ENCODE results near the gene BBS12. TPM values are rescaled to one million over a fixed set of nuclear protein-coding genes. Genes with fewer than 3 reads are reported as not detected.

Gene BBS12
- total and polyA plus RNA-seq, 2 donors (not counting 1 experiment from before 2014, with no cell fraction given), result 3.6 to 8.4 TPM

DNA sequence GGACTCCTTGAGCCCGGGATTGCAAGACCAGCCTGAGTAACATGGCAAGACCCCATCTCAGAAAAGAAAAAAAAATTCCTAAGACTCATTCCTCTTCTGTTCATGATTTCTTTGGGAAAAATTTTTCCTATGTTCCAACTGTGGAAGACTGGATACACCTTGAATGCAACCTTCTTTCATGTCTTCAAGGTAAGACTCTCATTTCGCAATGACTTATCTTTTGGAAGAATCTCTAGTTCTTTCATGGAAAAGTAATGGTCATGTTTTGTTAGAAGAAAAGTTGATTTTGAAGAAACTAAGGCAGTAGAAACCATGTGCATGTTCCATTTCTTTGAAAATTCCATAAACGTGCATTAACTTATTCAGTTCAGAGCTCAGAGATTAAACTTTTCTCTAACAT is 26.0 kb upstream of the BBS12 start:
- Histone ChIP-seq H2AFZ (ENCODE audit: low read length) (no peak overlapping the region), H3K27me3 (ENCODE audit: control insufficient read depth, insufficient read depth, low read length) (no peaks in the 10 kb centered on the region), H3K79me2 (ENCODE audit: control insufficient read depth, insufficient read depth, low read length) (no peaks in the 10 kb centered on the region), H3K4me2 (ENCODE audit: extremely low read depth, insufficient read depth, low read length) (no peak overlapping the region), H3K9me3 (ENCODE audit: control insufficient read depth, insufficient read depth, low read depth, low read length) (no peaks in the 10 kb centered on the region), H3K4me1 (ENCODE audit: control insufficient read depth, extremely low read depth, insufficient read depth, low read length) (no peaks in the 10 kb centered on the region), H3K4me3 (replicated peaks in 1 of 4; ENCODE audit: control extremely low read depth in 1 of 4, insufficient read depth in 1 of 4, low read depth in 3 of 4, low read length in 4 of 4) (no peak overlapping the region), H3K9ac (ENCODE audit: insufficient read depth, low read length) (no peak overlapping the region), H4K20me1 (ENCODE audit: control insufficient read depth, extremely low read depth, insufficient read depth, low read length) (no peaks in the 10 kb centered on the region), H3K36me3 (ENCODE audit: control insufficient read depth, insufficient read depth, low read length) (no peaks in the 10 kb centered on the region), H3K27ac (ENCODE audit: insufficient read depth, low read length) (no peak overlapping the region)
- no peak for DNase-seq (ENCODE audit: low read depth in 2 of 2)
- no peak for TF ChIP-seq EZH2 (IDR thresholded peaks at IDR 0.05; ENCODE audit: low read length, missing control alignments)
- TF ChIP-seq CTCF (conservative IDR thresholded peaks at IDR 0.05 in 1 of 2, IDR thresholded peaks at IDR 0.05 in 1 of 2; ENCODE audit: low read depth in 1 of 2, low read length in 2 of 2), result no peak

GRCh38 chr4:122707497-122707896 is 25.0 kb upstream of the BBS12 start:
- H3K4me3 ChIP-seq (replicated peaks in 1 of 4; ENCODE audit: control extremely low read depth in 1 of 4, insufficient read depth in 1 of 4, low read depth in 3 of 4, low read length in 4 of 4), result no peak overlapping the region
- no peak overlapping the region for H3K27ac ChIP-seq (ENCODE audit: insufficient read depth, low read length)
- no peak for TF ChIP-seq EZH2 (IDR thresholded peaks at IDR 0.05; ENCODE audit: low read length, missing control alignments)
- TF ChIP-seq CTCF (conservative IDR thresholded peaks at IDR 0.05 in 1 of 2, IDR thresholded peaks at IDR 0.05 in 1 of 2; ENCODE audit: low read depth in 1 of 2, low read length in 2 of 2), result no peak
- H2AFZ ChIP-seq (ENCODE audit: low read length), result no peak overlapping the region
- no peak for DNase-seq (ENCODE audit: low read depth in 2 of 2)
- H3K36me3 ChIP-seq (ENCODE audit: control insufficient read depth, insufficient read depth, low read length), result no peaks in the 10 kb centered on the region
- H3K4me2 ChIP-seq (ENCODE audit: extremely low read depth, insufficient read depth, low read length), result no peak overlapping the region
- H3K4me1 ChIP-seq (ENCODE audit: control insufficient read depth, extremely low read depth, insufficient read depth, low read length), result no peaks in the 10 kb centered on the region
- H3K9ac ChIP-seq (ENCODE audit: insufficient read depth, low read length), result no peak overlapping the region
- H3K27me3 ChIP-seq (ENCODE audit: control insufficient read depth, insufficient read depth, low read length), result no peaks in the 10 kb centered on the region
- no peaks in the 10 kb centered on the region for H3K79me2 ChIP-seq (ENCODE audit: control insufficient read depth, insufficient read depth, low read length)
- no peaks in the 10 kb centered on the region for H3K9me3 ChIP-seq (ENCODE audit: control insufficient read depth, insufficient read depth, low read depth, low read length)
- H4K20me1 ChIP-seq (ENCODE audit: control insufficient read depth, extremely low read depth, insufficient read depth, low read length), result no peaks in the 10 kb centered on the region

GRCh38 chr4:122709236-122709635 is 23.3 kb upstream of the BBS12 start:
- H2AFZ ChIP-seq (ENCODE audit: low read length), result no peak overlapping the region
- H3K9me3 ChIP-seq (ENCODE audit: control insufficient read depth, insufficient read depth, low read depth, low read length), result no peaks in the 10 kb centered on the region
- no peaks in the 10 kb centered on the region for H4K20me1 ChIP-seq (ENCODE audit: control insufficient read depth, extremely low read depth, insufficient read depth, low read length)
- H3K36me3 ChIP-seq (ENCODE audit: control insufficient read depth, insufficient read depth, low read length), result no peaks in the 10 kb centered on the region
- no peak for TF ChIP-seq EZH2 (IDR thresholded peaks at IDR 0.05; ENCODE audit: low read length, missing control alignments)
- TF ChIP-seq CTCF (conservative IDR thresholded peaks at IDR 0.05 in 1 of 2, IDR thresholded peaks at IDR 0.05 in 1 of 2; ENCODE audit: low read depth in 1 of 2, low read length in 2 of 2), result no peak
- H3K4me1 ChIP-seq (ENCODE audit: control insufficient read depth, extremely low read depth, insufficient read depth, low read length), result no peaks in the 10 kb centered on the region
- H3K27me3 ChIP-seq (ENCODE audit: control insufficient read depth, insufficient read depth, low read length), result no peaks in the 10 kb centered on the region
- no peak overlapping the region for H3K27ac ChIP-seq (ENCODE audit: insufficient read depth, low read length)
- no peak overlapping the region for H3K9ac ChIP-seq (ENCODE audit: insufficient read depth, low read length)
- no peak overlapping the region for H3K4me2 ChIP-seq (ENCODE audit: extremely low read depth, insufficient read depth, low read length)
- no peaks in the 10 kb centered on the region for H3K79me2 ChIP-seq (ENCODE audit: control insufficient read depth, insufficient read depth, low read length)
- H3K4me3 ChIP-seq (replicated peaks in 1 of 4; ENCODE audit: control extremely low read depth in 1 of 4, insufficient read depth in 1 of 4, low read depth in 3 of 4, low read length in 4 of 4), result no peak overlapping the region
- DNase-seq (ENCODE audit: low read depth in 2 of 2), result no peak

All from fibroblast of lung (primary cell).